Astrocyte of the spinal cord (primary cell): ENCODE data around the gene LRP1B.

Experiments
- DNase-seq: peaks from one replicate; pipeline ENCODE4 v3.0.0; 2011; ENCODE audit warnings: low read depth, low spot score
- H3K4me3 ChIP-seq: 2 replicates; pipeline ENCODE4 v1.5.1; 2011; ENCODE audit warnings: low read depth, mild to moderate bottlenecking, low read length, moderate library complexity
- CTCF ChIP-seq: IDR thresholded peaks from 2 replicates; pipeline ENCODE4 v1.5.1; 2012; ENCODE audit warnings: low read depth, mild to moderate bottlenecking, low read length, inconsistent platforms
- in situ Hi-C: cut with HindIII; loops from 2 replicates; pipeline ENCODE4 v1.10.0; 2017; ENCODE audit warnings: low sequenced_read_pairs

Gene LRP1B

GRCh38 chr2:141778315-141778835 lies 352.4 kb downstream of the LRP1B start:
- in situ Hi-C loops, result no loop called here
- H3K4me3 ChIP-seq, result no peak overlapping the region
- DNase-seq, result no peak
- TF ChIP-seq CTCF, result no peak

GRCh38 chr2:141770530-141770929 lies 360.3 kb downstream of the LRP1B start:
- TF ChIP-seq CTCF, result no peak
- DNase-seq, result no peak
- in situ Hi-C loops, result no loop called here
- H3K4me3 ChIP-seq, result no peak overlapping the region

- no peak overlapping the region for H3K4me3 ChIP-seq
- DNase-seq, result no peak
- in situ Hi-C loops, result no loop called here
- no peak for TF ChIP-seq CTCF
These were observed 363.1 kb downstream of the LRP1B start for GRCh38 chr2:141767691-141768090.

GRCh38 chr2:141767051-141767450 lies 363.8 kb downstream of the LRP1B start:
- peak; percentile 85 for DNase-seq
- in situ Hi-C loops, result no loop called here
- no peak overlapping the region for H3K4me3 ChIP-seq
- no peak for TF ChIP-seq CTCF

- peak; percentile 0 for DNase-seq
- no peak for TF ChIP-seq CTCF
- in situ Hi-C loops, result no loop called here
- H3K4me3 ChIP-seq, result no peak overlapping the region
These were observed 364.6 kb downstream of the LRP1B start for GRCh38 chr2:141766225-141766624.

- in situ Hi-C loops, result no loop called here
- no peak overlapping the region for H3K4me3 ChIP-seq
- no peak for DNase-seq
- no peak for TF ChIP-seq CTCF
These were observed 382.2 kb downstream of the LRP1B start for GRCh38 chr2:141748616-141749015.

- in situ Hi-C loops, result no loop called here
- no peak for DNase-seq
- no peak for TF ChIP-seq CTCF
- no peak overlapping the region for H3K4me3 ChIP-seq
These were observed 389.2 kb downstream of the LRP1B start for GRCh38 chr2:141741652-141742051.
